ENCODE measurements around the gene DCAF10.
A peak's percentile ranks its signal among the peaks of the same experiment; 100 is the strongest.
"Not testable (repeated sequence)": the region's sequence is repeated elsewhere in the genome, so short reads cannot be mapped to it uniquely, and the experiment has no call there.

Gene DCAF10

DNA sequence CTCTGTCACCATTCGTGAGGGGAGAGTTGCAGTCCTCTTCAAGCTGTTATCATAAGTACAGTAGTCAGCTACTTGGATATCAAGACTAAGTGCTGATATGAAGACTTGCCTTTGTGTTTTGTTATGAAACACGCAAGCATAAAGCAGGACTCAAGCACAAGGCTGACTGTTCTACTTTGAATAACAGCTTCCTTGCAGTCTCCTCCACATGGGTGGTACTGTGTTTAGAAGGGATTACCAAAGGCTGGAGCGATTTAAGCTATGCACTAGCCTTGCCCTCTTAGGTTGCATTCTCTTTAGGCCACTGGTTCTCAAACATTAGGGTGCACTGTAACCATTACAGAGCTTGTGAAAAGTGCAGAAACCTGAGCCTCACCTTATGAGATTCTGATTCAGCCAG, 61.9 kb downstream of the DCAF10 start:
- DNase-seq (ENCODE audit: low spot score), result no peak

GRCh38 chr9:37870081-37870798, 69.6 kb downstream of the DCAF10 start:
- no peak for DNase-seq (ENCODE audit: low spot score)

DNA sequence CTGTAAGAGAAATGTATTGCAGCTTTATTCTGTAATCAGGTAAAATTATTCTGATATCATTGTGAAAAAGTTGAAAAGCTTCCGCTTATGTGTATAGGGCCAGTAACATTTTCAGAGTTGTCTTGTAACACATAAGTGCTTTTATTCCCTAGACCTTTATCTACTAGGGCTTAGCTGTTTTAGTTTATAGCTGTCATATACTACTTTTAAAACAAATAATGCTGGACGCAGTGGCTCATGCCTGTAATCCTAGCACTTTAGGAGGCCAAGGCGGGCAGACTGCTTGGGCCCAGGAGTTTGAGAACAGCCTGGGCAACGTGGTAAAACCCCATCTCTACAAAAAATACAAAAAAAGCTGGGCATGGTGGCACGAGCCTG, 70.2 kb downstream of the DCAF10 start:
- DNase-seq (ENCODE audit: low spot score), result no peak

GRCh38 chr9:37873955-37874354, 73.4 kb downstream of the DCAF10 start:
- DNase-seq (ENCODE audit: low spot score), result no peak

DNA sequence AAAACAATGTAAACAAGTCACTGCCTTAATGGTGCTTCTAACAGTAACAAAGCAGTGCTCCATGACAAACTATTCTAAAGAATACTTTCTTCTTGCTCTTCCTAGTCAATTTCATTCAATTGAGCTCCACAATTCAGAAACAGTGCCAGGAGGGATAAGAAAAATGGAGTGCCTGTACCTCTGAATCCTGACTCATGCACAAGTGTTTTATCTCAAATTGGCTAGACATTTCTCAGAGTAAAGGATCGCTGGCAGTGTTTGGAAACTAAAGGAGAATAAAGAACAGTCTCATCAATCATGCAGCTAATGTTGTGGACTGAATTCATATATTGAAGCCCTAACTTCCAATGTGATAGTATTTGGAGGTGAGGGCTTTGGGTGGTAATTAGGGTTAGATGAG, 75.8 kb downstream of the DCAF10 start:
- no peak for DNase-seq (ENCODE audit: low spot score)

DNA sequence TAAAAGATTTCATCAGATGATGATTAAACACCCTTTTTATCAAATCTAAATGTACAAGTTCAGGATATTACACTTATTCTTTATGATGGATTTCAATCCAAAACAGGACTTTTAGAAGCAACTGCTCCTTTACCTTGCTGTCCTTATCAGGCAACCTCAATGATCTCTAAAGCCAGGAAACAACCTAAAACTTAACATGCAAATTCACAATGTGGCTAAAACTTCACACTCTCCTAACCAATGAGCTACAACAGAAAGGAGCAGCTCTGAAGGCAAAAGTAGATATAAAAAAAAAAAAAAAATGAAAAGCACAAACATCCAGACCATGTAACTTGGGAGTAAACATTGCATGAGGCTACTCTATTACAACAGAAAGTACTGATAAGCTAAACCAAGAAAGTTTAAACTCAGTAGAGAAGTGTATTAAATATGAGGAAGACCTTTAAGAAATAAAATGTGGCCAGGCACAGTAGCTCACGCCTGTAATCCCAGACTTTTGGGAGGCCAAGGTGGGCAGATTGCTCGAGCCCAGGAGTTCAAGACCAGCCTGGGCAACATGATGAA, 80.4 kb downstream of the DCAF10 start:
- no peak for DNase-seq (ENCODE audit: low spot score)

GRCh38 chr9:37887977-37888583, 87.5 kb downstream of the DCAF10 start:
- DNase-seq (ENCODE audit: low spot score), result not testable (repeated sequence)

- no peak for DNase-seq (ENCODE audit: low spot score)
Measured at GRCh38 chr9:37889536-37889935, 88.9 kb downstream of the DCAF10 start.

- not testable (repeated sequence) for DNase-seq (ENCODE audit: low spot score)
Measured at GRCh38 chr9:37891042-37891441, 90.4 kb downstream of the DCAF10 start.

DNA sequence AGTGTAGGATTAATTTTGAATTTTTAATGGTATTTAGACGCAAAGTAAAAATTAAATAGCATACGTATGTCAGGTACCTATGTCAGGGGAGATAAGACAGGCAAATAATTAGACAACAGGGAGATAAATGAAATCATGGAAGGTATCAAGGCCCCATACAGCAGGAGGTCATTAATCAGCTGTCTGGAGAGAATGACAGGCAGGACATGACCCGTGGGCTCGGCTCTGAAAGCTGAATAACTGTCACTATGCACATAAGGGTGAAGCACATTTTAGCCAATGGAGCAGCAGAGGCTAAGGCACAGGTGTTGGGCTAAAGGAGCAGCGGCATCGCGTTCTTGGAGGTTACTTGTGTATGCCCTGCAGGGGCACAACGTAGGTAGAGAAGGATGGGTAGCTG, 91.5 kb downstream of the DCAF10 start:
- DNase-seq (ENCODE audit: low spot score), result no peak

DNA sequence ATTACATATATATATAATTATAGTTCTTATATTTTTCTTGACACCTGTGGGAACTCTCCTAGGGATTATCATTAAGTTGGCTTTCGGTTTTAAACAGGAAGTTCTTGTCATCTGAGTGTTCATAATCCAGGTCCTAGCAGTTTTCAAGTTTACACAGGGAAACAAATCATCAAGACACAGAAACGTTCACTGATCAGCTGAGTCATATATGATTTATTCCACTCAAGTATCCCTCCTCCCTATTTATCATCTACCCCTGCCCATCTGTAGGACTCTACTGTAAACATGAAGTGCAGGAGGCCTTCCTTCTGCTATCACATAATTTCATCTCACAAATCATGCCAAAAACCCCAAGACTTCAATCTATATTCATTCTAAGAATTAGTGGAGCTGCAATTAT, 97.1 kb downstream of the DCAF10 start:
- DNase-seq (ENCODE audit: low spot score), result no peak

DNA sequence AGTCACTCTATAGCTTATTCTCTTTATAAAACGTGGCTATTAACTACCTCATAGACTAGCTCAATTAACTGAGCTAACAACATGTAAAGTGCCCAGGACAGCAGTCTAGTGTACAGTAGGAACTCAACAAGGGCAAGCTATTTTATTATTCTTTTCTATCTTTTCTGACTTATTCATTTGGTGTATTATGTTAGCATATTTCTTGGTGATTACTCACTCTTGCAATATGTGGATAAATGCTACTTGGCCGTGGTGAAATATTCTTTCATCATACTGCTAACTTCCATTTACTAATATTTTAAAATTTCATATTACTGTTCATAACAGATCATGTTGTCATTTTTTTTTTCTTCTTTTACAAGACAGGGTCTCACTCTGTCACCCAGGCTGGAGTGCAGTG, 98.4 kb downstream of the DCAF10 start:
- no peak for DNase-seq (ENCODE audit: low spot score)

GRCh38 chr9:37902131-37902530, 101.5 kb downstream of the DCAF10 start:
- no peak for DNase-seq (ENCODE audit: low spot score)

DNA sequence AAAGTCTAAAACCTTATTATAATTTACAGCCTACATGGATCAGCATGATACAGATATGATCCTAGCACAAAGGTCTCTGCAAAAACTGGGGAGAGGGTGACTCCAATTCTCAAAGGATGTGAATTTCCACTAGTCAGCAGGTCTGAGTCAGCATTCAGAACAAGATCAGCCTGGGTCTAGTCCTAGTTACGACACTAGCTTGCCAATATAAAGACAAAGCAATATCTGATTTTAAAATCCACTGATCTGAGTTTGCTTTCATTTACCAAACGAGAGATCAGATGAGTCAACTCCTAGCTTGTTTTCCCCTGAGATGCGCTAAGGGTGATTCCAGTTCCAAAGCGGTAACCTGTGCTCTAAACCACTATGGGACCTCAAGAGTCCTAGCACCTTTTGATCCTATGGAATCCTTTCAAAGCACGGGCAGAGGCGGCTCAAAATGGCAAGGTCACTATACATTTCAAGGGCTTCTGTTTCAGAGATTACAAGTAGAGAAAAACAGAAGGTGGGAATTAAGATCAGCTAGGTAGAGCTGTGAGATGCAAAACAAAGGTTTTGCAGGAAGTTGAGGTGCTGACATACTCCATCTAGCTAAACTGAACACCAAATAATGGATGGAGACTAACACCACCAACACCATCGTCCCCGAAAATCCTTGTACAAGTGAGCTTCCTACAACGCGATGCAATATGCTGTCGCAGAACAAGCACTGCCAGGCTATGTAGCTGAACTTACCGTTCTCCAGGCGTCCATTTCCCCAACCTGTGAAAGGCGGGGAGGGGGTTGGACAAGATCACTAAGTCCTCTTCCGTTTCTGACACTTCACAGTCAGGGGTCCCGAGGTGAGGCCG, 102.4 kb downstream of the DCAF10 start:
- peak; percentile 87 for DNase-seq (ENCODE audit: low spot score)

DNA sequence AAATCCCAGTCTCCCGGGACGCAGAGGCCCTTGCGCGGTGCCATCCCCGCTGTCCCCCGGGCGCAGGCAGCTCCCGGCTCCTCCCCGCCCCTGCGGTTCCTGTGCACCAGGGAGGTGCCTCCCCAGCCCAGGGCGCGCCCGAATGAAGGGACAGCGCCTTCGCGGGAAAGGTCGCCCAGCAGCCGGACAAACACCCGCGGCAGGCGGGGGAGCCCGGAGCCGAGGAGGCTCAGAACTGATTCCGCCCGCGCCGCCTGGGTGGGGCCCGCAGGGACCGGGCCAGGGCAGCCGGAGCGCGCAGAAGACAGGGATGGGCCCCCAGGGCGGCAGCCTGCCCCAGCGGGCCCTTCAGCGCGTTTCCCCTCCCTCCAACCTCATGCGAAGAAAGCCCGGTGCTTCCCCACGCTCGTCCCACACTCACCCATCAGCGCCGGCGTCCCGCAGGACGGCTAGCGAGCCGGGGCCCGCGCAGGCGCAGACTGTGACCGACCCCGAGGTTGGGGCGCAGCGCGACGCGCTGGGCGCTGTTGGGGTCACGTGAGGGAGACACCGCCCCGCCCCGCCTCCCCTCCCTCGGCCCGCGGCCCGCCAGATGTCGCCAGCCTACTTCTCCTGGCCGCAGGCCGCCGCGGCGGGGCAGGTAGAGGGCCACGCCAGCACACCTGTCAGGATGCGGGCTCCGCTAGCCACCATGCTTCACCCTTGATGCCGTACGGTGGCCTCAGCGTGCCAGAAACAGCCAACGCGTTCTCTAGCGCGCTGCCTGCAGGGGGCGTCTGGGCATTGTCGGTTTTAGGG, 103.2 kb downstream of the DCAF10 start, which contains the start of gene SLC25A51:
TSS of gene SLC25A51 (minus strand) at position 481 of the 798 bp plus-strand sequence. CDS start 15,577 bp downstream, outside the sequence.
- peak; percentile 89 for DNase-seq (ENCODE audit: low spot score)

GRCh38 chr9:37904445-37905130, 104.0 kb downstream of the DCAF10 start:
- no peak for DNase-seq (ENCODE audit: low spot score)

- DNase-seq (ENCODE audit: low spot score), result no peak
Measured at GRCh38 chr9:37905131-37905505, 104.5 kb downstream of the DCAF10 start.

DNA sequence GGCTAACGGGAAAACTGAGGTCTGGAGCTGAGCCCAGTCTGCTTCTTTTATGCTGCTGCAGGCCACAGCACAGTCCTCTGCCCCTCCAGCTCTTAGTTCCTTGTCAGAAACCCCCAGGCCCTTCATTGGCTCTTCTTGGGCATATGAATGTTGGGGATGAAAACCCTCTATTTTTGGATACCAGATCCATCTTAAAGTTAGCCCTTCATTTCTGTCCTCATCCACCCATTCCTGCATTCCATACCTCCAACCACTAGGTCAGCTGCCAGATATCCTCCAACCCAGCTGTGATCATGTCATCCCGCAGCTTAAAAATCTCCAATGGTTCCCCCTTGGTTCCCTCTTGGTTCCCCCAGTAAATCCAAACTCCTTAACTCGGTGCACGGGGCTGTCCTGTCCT, 105.2 kb downstream of the DCAF10 start:
- no peak for DNase-seq (ENCODE audit: low spot score)

- no peak for DNase-seq (ENCODE audit: low spot score)
Measured at GRCh38 chr9:37906312-37907239, 106.0 kb downstream of the DCAF10 start.

DNA sequence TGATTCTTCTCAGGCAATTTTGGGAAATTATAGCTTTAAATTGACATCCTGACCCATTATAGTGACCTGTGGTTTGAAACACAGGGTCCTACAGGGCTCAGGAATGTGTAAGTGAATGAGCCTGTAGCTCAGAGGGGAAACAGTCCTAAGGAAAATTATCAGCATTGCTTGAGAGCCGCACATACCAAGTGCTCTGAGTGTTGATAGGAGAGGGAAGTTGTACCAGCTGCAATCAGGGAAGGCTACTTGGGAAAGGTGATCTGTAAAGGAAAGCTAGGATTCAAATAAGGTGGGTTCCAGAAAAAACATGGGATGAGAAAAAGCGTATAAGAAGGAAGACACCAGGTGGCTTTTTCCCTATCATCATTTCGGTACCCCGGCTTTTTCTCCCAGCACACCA, 107.7 kb downstream of the DCAF10 start:
- DNase-seq (ENCODE audit: low spot score), result no peak
